TTC549 (cell line): ENCODE results near the gene HOXB2.

Experiments
- FAIRE-seq: peaks from 2 replicates; lab custom pipeline; 2012; peaks lifted over from hg19 to GRCh38; lab: Jason Lieb, UNC

The HOXB2 gene

DNA sequence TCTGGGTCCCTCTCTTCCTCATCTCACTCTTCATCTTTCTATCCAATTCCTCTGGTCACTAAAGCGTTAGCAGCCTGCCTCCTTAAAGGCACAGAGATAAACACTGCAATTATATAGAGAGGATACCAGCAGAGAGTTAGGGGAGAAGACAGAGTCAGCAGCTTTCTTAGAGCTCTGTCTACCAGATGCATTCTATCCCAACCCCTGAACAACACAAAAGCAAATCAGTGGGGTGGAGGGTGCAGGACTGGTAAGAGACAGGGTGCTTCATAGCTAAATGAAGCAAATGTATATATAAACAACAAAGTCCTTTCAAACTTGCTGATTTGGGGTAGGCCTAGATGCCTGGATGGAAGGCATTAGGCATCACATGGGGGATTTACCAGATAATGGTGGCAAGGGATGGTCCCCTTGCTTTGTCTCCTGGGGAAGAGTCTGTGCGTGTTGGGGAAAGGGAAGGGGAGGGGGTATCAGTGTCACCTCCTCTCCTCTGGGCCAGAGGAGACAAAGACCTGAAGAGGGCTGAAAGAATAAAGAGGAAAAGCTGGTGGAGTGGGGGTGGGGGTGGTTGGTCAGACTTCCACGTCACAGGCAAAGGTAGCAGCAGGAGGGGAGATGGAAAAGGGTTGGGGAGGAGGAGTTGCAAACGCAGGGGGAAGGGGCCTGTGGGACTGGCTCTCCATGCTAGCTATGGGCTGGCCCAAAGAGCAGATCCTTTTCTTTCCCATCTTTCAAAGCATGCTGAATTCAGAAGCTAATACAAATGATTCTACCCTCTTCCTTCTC, 21.2 kb upstream of the HOXB2 start:
- no peak for FAIRE-seq

DNA sequence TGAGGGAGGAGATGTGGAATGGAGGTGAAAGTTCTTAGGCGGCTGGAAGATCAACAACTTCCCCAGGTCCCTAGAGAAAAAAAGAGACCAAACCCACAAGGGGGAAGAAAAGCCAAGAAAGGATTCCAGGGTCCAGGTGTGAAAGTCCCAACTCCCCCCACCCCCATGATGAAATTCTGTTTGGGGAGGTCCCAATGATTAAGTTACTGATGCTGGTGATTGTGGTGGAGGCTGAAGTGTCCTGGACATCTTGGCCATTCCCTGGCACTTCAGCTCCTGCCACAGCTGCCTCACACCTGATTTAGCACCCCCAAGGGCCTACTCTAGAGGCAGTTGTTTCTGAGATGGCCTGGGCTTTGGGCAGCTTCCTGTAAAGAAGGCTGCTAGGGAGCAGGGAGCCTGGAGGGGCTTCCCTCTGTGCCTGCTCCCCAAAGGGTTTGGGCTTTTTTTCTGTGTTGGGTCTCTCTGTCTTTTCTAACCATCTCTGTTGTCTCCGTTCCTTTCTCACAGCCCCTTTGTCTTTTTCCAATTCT, 20.2 kb upstream of the HOXB2 start:
- FAIRE-seq, result no peak

DNA sequence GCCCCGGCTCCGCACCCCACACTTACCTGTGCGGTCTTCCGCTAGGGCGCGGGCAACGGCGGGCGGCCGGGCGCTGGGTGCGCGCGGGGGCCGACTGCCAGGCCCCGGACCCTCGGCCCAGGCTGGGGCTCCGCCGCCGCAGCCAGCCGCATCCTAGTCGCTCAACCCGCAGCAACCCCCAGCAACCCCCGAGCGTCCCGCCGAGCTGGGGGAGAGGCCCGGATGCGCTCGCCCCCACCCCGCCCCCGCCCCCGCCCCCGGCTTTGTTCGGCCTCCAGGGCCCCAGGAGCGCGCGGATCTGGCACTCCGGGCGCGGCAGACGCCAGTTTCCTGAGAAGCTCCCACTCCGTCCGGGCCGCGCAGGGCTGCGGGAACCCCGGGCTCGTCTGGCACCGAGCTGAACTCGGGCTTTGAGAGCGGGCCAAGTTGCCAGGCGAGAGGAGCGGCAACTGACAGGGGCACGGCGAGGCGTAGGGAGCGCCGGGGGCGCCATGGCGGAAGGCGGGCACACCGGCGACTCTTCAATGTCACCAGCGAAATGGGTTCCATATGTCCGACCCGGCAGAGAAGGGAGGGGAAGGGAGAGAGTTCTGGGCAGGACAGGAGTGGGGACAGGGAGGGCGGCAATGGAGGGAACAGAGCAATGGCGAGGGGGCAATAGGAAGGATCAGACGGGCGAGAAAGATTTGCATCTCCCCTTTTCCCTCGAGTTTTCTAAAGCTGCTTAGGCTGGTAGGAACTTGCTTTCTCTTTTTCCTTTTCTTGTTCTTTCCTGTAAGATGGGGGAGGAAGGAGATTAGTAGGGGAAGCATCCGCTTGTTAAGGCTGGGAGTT, 19.5 kb upstream of the HOXB2 start:
- FAIRE-seq, result no peak

GRCh38 chr17:48563867-48564187, 18.9 kb upstream of the HOXB2 start:
- no peak for FAIRE-seq

DNA sequence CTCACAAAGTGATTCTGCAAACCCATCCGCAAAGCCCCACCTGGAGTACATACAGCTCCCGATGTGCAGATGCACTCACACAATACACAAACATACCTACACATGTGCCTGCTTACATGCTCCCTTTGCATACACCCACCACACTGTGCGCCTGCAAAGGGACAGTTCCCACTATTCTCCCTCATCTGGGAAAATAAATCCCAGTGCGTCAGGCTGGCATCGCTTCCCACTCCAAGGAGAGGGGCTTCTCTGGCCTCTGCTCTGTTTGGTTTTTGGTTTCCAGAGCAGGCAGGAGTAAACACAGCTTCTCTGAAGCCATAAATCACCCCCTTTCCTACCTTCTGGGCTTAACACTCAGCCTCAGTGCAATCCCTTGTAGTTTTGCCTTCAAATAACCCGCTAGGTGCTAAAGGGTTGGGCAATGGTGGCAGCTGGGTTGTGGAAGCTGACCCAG, 18.5 kb upstream of the HOXB2 start:
- FAIRE-seq, result no peak

DNA sequence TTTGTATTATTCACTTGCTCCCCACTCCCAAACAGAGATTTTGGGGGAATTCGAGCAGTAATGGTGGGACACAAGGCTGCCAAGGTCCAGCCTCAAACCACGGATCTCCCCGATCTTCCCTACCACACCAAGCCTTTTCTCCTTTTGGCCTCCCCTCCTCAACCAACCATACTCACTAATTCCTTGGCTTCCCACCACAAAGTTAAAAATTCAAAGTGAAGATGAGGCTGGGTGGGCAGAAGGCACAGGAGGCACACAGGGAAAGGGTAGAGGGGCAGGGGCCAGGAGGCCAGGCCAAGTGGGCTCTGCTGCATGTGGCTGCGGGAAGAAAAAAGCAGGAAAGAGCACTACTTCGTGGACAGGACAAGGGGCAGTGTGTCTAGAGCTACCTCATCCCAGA, 18.0 kb upstream of the HOXB2 start:
- FAIRE-seq, result no peak

DNA sequence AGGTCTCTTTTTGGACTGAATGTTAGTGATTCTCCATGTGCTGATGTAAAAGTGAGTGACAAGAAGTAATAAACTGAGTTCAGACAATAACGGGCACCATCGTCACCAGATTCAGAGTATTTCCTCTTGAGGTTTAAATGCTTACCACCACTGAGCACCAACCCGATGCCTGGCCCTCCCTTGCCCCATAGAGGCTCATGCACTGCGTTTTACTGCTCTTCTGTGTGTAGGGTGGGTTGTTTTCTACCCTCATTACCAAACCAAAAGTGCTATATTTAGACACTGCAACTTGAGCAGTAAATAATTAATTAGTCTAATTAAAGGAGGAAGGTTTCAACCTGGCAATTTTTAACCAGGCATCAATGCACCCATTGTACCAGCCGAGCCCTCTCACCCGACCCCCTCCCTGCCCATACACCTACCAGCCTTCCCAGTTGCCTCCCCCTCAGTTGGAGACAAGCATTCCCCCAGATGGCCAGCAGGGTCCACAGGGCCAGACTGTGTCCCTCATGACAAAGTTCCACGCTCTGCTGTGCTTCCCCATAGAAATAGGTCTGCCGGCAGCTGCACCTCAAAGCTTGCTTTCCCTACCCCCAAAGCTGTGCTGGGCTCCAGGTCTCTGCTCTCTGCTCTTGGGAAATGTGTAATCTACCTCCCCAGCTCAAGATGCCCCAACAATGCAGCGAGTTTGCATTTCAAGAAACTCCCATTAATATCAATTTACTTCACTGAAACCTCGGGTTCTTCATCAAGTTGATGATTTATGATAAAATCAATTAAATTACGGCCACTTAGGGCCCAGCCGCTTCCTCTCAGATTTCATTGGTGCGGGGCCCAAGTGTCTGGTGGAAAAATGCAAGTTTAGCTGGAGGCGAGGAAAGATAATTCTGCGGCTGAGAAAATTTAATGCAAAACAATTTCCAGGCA, 17.2 kb upstream of the HOXB2 start:
- FAIRE-seq, result no peak

- no peak for FAIRE-seq
Measured at GRCh38 chr17:48559840-48560817, 15.2 kb upstream of the HOXB2 start.

DNA sequence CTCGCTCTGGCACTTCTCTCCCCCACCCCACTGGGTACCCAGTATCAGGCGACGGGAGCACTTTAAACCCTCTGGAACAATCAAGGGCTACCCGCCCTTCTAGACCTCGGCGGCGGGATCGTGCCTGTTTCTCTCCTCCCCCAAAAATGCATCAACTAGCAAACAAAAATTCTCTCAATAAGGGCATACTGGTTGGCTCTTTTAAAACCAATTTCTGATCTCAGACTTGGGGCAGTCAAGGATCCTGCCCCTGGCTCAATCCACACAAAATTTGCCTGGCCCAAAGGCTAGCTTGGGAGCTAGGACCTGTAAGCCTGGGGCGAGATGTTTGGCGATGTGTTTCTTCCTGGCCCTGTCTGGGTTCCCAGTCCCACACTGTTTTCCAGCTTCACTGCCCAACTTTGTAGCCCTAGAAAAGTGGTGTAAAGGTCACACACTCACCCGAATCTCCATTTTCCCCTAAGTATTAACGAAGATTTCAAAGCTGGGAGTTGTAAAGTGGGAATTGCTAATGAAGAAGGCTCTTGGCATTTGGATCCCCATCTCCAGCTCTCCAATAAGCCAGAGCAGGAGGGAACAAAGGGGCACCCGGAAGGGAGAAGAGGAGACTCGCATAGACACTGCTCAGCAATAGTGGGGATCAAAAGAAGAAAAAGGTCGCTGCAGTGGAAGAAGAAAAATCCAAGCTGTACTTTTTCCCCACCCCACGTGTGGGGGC, 14.4 kb upstream of the HOXB2 start:
- no peak for FAIRE-seq

DNA sequence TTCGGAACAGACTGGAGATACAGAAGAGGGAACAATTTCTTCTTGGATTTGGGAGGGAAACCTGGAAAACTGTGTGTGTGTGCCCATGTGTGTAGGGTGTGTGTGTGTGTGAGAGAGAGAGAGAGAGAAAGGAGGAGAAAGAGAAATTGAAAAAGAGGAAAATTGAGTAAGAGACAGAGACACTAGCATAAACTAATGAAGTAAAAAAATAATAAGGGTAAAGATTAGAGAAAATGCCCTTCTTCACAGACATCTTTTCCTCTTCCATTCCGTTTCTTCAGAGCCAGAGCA, 13.9 kb upstream of the HOXB2 start:
- no peak for FAIRE-seq

- FAIRE-seq, result no peak
Measured at GRCh38 chr17:48558057-48558830, 13.3 kb upstream of the HOXB2 start.

DNA sequence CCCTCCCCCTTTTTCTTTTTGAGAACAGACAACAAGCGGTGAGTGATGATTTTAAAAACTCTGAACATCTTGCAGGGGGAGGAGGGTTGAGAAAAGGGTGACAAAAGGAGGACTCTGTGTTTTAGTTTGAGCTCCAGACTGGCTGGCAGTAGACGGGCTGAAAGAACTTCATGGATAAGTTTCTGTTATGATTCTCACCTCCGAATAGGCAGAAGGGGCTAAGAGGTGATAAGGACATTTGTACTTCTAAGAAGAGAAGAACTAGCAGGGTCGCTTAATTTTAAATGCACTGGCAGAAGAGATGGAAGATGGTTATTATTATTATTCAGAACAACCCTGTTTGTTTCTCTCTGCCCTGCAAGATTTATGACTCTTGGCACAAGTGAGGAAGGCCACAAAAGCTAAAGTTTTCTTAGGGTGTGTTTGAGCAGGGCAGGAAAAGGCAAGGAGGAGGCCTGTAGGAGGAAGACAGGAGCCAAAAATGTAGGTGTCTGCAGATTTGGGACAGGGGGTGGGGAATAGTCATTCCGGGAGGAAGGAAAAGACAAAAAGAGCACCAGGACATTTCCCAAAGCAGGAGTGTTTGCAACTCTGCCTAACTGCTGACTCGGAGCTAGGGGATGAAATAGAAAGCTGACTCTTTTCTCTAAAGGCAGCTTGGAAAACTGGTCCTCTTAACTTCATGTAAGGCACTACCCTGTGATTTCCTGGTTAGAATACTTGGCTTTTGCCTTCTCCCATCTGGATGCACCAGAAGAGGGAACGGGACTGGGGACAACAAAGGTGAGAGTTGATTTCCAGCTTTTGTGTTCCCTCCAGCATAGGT, 11.9 kb upstream of the HOXB2 start:
- FAIRE-seq, result no peak

DNA sequence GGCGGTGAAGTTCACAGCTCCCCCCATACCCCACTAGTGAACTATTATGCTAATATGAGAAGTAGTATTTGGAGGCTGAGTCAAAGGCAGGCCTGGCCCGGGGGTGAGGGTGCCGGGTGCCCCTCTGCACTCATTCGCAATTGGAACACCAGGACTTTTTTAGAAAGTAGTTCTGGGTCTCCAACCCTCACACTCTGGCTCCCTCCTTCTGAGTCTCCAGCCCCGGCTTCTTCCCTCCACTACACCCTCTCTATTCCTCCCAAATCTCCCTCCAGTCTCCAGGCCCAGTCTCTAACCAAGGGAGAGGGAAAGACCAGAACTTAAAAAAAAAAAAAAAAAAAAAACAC, 11.3 kb upstream of the HOXB2 start:
- no peak for FAIRE-seq

- FAIRE-seq, result no peak
Measured at GRCh38 chr17:48555258-48556228, 10.6 kb upstream of the HOXB2 start.

- FAIRE-seq, result no peak
Measured at GRCh38 chr17:48554412-48555257, 9.7 kb upstream of the HOXB2 start.

DNA sequence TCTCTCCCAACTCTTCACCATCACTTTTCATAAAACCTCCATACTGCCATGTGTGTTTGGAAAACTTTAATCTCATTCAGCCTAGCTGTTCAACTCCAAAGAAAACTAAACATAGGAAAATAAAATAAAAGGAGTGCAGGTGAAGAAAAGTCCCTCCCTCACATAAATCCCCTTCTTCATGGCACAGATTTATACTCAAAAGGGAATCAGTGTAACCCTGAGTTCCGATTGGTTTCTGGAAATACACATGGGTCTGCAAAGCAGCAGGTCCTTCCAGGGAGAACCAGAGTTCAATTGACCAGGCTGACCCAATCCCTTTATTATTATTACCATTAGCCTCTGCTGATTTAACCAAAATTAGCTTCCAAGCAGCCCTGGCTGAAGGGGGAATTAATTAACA, 8.9 kb upstream of the HOXB2 start:
- no peak for FAIRE-seq

- FAIRE-seq, result no peak
Measured at GRCh38 chr17:48553190-48553547, 8.3 kb upstream of the HOXB2 start.
